IMR-90 (cell line): ENCODE results near the gene KRT32. TPM values are rescaled to one million over a fixed set of nuclear protein-coding genes. Genes with fewer than 3 reads are reported as not detected.

ENCODE experiments used
- ATAC-seq: fragments of 200-7000 bp; cut with Tn5 transposase; 2 replicates; pipeline ENCODE4 v1.9.1; 2020; ENCODE audit warnings: low read depth, mild to moderate bottlenecking, moderate library complexity
- BruUV-seq: library from RNA; stranded (reverse); fragments of 400-500 nt; replicated peaks from 2 replicates; lab custom pipeline; 2021; lab: Mats Ljungman, UMichigan
- CTCF ChIA-PET: fragments of 300-600 bp; formaldehyde crosslinking; extraction: SDS; loops from one replicate; lab custom pipeline; 2021; ENCODE audit warnings: antibody characterized with exemption; lab: Yijun Ruan, JAX
- POLR2A ChIA-PET: fragments of 300-600 bp; sonication (Branson Sonifier 250); formaldehyde crosslinking; loops from one replicate; lab custom pipeline; 2022; ENCODE audit warnings: antibody characterized with exemption; ENCODE audit not compliant: unreplicated experiment; lab: Charles Lee
- DNase-seq: peaks from one replicate; pipeline ENCODE4 v3.0.0; 2013
- H2AFZ ChIP-seq: replicated peaks from 2 replicates; pipeline ENCODE3; 2013; ENCODE audit warnings: low read length, mild to moderate bottlenecking; ENCODE audit not compliant: poor library complexity
- H2AK5ac ChIP-seq: 2 replicates; pipeline ENCODE4 v1.6.1; 2013; ENCODE audit warnings: low read depth, low read length, inconsistent platforms
- H2AK9ac ChIP-seq: replicated peaks from 2 replicates; pipeline ENCODE3; 2013; ENCODE audit warnings: mild to moderate bottlenecking, low read depth, low read length, moderate library complexity; ENCODE audit not compliant: poor library complexity
- H2BK120ac ChIP-seq: 2 replicates; pipeline ENCODE4 v1.6.1; 2013; ENCODE audit warnings: low read depth, low read length, inconsistent platforms
- H2BK15ac ChIP-seq: 3 replicates; pipeline ENCODE4 v1.6.1; 2013; ENCODE audit warnings: low read depth, low read length, inconsistent platforms
- H2BK20ac ChIP-seq: 2 replicates; pipeline ENCODE4 v1.6.1; 2013; ENCODE audit warnings: low read depth, mild to moderate bottlenecking, inconsistent platforms, low read length, moderate library complexity
- H2BK5ac ChIP-seq: 2 replicates; pipeline ENCODE4 v1.6.1; 2013; ENCODE audit warnings: mild to moderate bottlenecking, low read depth, low read length, inconsistent platforms; ENCODE audit not compliant: poor library complexity, severe bottlenecking
- H3K14ac ChIP-seq: replicated peaks from 2 replicates; pipeline ENCODE4 v1.6.1; 2013; ENCODE audit warnings: low read depth, low read length, inconsistent platforms
- H3K18ac ChIP-seq: 2 replicates; pipeline ENCODE4 v1.6.1; 2013; ENCODE audit warnings: low read depth, low read length, control low read depth
- H3K23ac ChIP-seq: 2 replicates; pipeline ENCODE4 v1.6.1; 2013; ENCODE audit warnings: low read depth, low read length, inconsistent platforms
- H3K27ac ChIP-seq: 2 replicates; pipeline ENCODE4 v1.5.1; 2013; ENCODE audit warnings: mild to moderate bottlenecking, control low read depth, low read length; ENCODE audit not compliant: insufficient read depth
- H3K27me3 ChIP-seq: 2 replicates; pipeline ENCODE4 v1.6.1; 2013; ENCODE audit warnings: low read length; ENCODE audit not compliant: control insufficient read depth, insufficient read depth
- H3K36me3 ChIP-seq: 2 replicates; pipeline ENCODE4 v1.6.1; 2013; ENCODE audit warnings: low read length, mixed read lengths; ENCODE audit not compliant: control insufficient read depth, insufficient read depth
- H3K4ac ChIP-seq: 2 replicates; pipeline ENCODE4 v1.6.1; 2013; ENCODE audit warnings: low read depth, low read length, inconsistent platforms
- H3K4me1 ChIP-seq: 2 replicates; pipeline ENCODE4 v1.6.1; 2013; ENCODE audit warnings: low read length, mixed read lengths; ENCODE audit not compliant: control insufficient read depth, insufficient read depth
- H3K4me2 ChIP-seq: 2 replicates; pipeline ENCODE4 v1.6.1; 2013; ENCODE audit warnings: low read depth, mild to moderate bottlenecking, control low read depth, low read length, moderate library complexity
- H3K4me3 ChIP-seq: 2 replicates; pipeline ENCODE4 v1.5.1; 2013; ENCODE audit warnings: low read depth, mild to moderate bottlenecking, control low read depth, low read length, moderate library complexity; ENCODE audit not compliant: insufficient read depth
- H3K56ac ChIP-seq: 2 replicates; pipeline ENCODE4 v1.6.1; 2013; ENCODE audit warnings: low read length, inconsistent platforms; ENCODE audit not compliant: insufficient read depth; ENCODE audit errors: extremely low read depth
- H3K79me1 ChIP-seq, 2 experiments: 2 replicates each; pipeline ENCODE4 v1.6.1; 2013; ENCODE audit warnings: low read length in 2 of 2, inconsistent platforms in 1 of 2, low read depth in 1 of 2
- H3K9ac ChIP-seq: 2 replicates; pipeline ENCODE4 v1.6.1; 2013; ENCODE audit warnings: low read depth, low read length, control low read depth
- H3K9me1 ChIP-seq: 2 replicates; pipeline ENCODE4 v1.6.1; 2013; ENCODE audit warnings: low read length, inconsistent platforms; ENCODE audit not compliant: insufficient read depth
- H3K9me3 ChIP-seq: 2 replicates; pipeline ENCODE4 v1.6.1; 2013; ENCODE audit warnings: low read length; ENCODE audit not compliant: control insufficient read depth, insufficient read depth
- H4K20me1 ChIP-seq: 2 replicates; pipeline ENCODE4 v1.6.1; 2013; ENCODE audit warnings: low read length, inconsistent platforms; ENCODE audit not compliant: insufficient read depth
- H4K5ac ChIP-seq: 2 replicates; pipeline ENCODE4 v1.6.1; 2013; ENCODE audit warnings: mild to moderate bottlenecking, low read depth, low read length, control low read depth
- H4K8ac ChIP-seq, 2 experiments: 2 replicates each; pipeline ENCODE4 v1.6.1; 2013; ENCODE audit warnings: low read depth in 2 of 2, low read length in 2 of 2, control low read depth in 1 of 2, inconsistent platforms in 1 of 2
- H4K91ac ChIP-seq: 2 replicates; pipeline ENCODE4 v1.6.1; 2013; ENCODE audit warnings: low read depth, low read length, inconsistent platforms; ENCODE audit not compliant: insufficient read depth
- BHLHE40 ChIP-seq: fragments of 150-350 bp; IDR thresholded peaks from 2 replicates; pipeline ENCODE4 v1.6.1; 2016; ENCODE audit warnings: mild to moderate bottlenecking, low read depth, low read length
- CEBPB ChIP-seq: IDR thresholded peaks from 2 replicates; pipeline ENCODE4 v1.6.1; 2012; ENCODE audit warnings: low read depth, low read length, improper control_type of control experiment
- CHD1 ChIP-seq: IDR thresholded peaks from 2 replicates; pipeline ENCODE4 v1.6.1; 2012; ENCODE audit warnings: low read depth, low read length, improper control_type of control experiment
- ELK1 ChIP-seq: fragments of 150-350 bp; IDR thresholded peaks from 2 replicates; pipeline ENCODE4 v1.6.1; 2016; ENCODE audit warnings: low read depth, mild to moderate bottlenecking, low read length, moderate library complexity, borderline replicate concordance
- RCOR1 ChIP-seq: IDR thresholded peaks from 2 replicates; pipeline ENCODE4 v1.6.1; 2012; ENCODE audit warnings: mild to moderate bottlenecking, low read length, improper control_type of control experiment; ENCODE audit not compliant: insufficient replicate concordance
- WGBS, 2 experiments: methylation state at CpG; one replicate each; pipeline versions ENCODE4 v1.1.5 to v1.1.7; 2013; ENCODE audit warnings: missing lambda C conversion rate in 2 of 2; ENCODE audit not compliant: insufficient read length in 1 of 2; ENCODE audit errors: extremely low coverage in 2 of 2; 5-methylcytosine and 5-hydroxymethylcytosine counted together
- dilution Hi-C: fragments of 300-500 bp; cut with HindIII; formaldehyde crosslinking; loops from one replicate; pipeline ENCODE4 v1.14.3; 2018; ENCODE audit warnings: low sequenced_read_pairs; ENCODE audit not compliant: unreplicated experiment
- in situ Hi-C: fragments of 300-500 bp; cut with MboI; formaldehyde crosslinking; loops from 3 replicates; pipeline ENCODE4 v1.14.3; 2019; ENCODE audit warnings: low sequenced_read_pairs, inconsistent platforms, mixed read lengths
- intact Hi-C: fragments of 100-400 bp; cut with micrococcal nuclease; formaldehyde crosslinking; loops from 2 replicates; pipeline ENCODE4 v1.10.0; 2022
- polyA plus RNA-seq, 3 experiments: library from polyadenylated mRNA; depleted of rRNA; stranded (reverse); fragments of >200 nt; gene quantifications; 2 replicates each; pipeline ENCODE4 v1.2.3, GENCODE V29; 2012; ENCODE audit warnings: low replicate concordance in 1 of 3
- total RNA-seq: library from RNA; depleted of rRNA; stranded (reverse); fragments of >200 nt; gene quantifications from 2 replicates; pipeline ENCODE4 v1.2.3, GENCODE V29; 2012
- TF ChIP-seq, protein P1 (sequence below): conservative IDR thresholded peaks from 2 replicates; pipeline ENCODE4 v1.5.1; 2012; ENCODE audit warnings: mild to moderate bottlenecking, low read depth, low read length, improper control_type of control experiment

The KRT32 gene
- total and polyA plus RNA-seq, 2 of the 4 experiments (the other 2 are of a cell fraction) = 0.09 TPM; not detected in 1

GRCh38 chr17:41464173-41464572 lies 3.0 kb downstream of the KRT32 start:
- TF ChIP-seq BHLHE40 = no peak
- TF ChIP-seq RCOR1 = no peak
- TF ChIP-seq ELK1 = no peak
- TF ChIP-seq, protein P1, sequence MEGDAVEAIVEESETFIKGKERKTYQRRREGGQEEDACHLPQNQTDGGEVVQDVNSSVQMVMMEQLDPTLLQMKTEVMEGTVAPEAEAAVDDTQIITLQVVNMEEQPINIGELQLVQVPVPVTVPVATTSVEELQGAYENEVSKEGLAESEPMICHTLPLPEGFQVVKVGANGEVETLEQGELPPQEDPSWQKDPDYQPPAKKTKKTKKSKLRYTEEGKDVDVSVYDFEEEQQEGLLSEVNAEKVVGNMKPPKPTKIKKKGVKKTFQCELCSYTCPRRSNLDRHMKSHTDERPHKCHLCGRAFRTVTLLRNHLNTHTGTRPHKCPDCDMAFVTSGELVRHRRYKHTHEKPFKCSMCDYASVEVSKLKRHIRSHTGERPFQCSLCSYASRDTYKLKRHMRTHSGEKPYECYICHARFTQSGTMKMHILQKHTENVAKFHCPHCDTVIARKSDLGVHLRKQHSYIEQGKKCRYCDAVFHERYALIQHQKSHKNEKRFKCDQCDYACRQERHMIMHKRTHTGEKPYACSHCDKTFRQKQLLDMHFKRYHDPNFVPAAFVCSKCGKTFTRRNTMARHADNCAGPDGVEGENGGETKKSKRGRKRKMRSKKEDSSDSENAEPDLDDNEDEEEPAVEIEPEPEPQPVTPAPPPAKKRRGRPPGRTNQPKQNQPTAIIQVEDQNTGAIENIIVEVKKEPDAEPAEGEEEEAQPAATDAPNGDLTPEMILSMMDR = no peak
- TF ChIP-seq CEBPB = no peak
- TF ChIP-seq CHD1 = no peak
- Histone ChIP-seq H3K27ac (no peak overlapping the region), H3K36me3 (no peaks in the 10 kb centered on the region), H3K14ac (0 out of 2 replicates have a peak overlapping the region, but pooled peaks have one; percentile 39), H3K9ac (no peak overlapping the region), H4K91ac (no peak overlapping the region; the same call in 1 of the 2 replicates), H2BK120ac (no peak overlapping the region), H2BK5ac (no peak overlapping the region), H3K23ac (no peak overlapping the region), H2BK20ac (no peak overlapping the region), H3K4me3 (no peak overlapping the region), H3K9me3 (peaks cover 10% of the 10 kb centered on the region), H4K5ac (no peak overlapping the region), H2AFZ (no peak overlapping the region), H4K20me1 (no peaks in the 10 kb centered on the region; the same call in 1 of the 2 replicates), H3K56ac (no peak overlapping the region), H3K4me1 (peaks cover 8% of the 10 kb centered on the region), H4K8ac (no peak overlapping the region), H3K18ac (no peak overlapping the region), H2AK5ac (no peak overlapping the region; the same call in 1 of the 2 replicates), H3K27me3 (peaks cover 25% of the 10 kb centered on the region), H3K4ac (no peak overlapping the region), H3K79me1 (no peaks in the 10 kb centered on the region), H2BK15ac (no peak overlapping the region; the same call in 2 of the 3 replicates), H2AK9ac (no peak overlapping the region), H3K9me1 (no peaks in the 10 kb centered on the region), H3K4me2 (no peak overlapping the region)
- WGBS, 2 experiments = 89% methylated on average over 9 of the region's 11 CpGs; no CpG with 5 or more reads in 1 of the 2 experiments
- intact Hi-C loops = no loop called here
- dilution Hi-C loops = no loop called here
- ATAC-seq (no peak), DNase-seq (no peak)
- no TSS peak for BruUV-seq
- ChIA-PET CTCF (no interaction called here), POLR2A (no interaction called here)
- in situ Hi-C loops = no loop called here
